Muscle of back (tissue), 11 donors: Measurements from ENCODE around the gene TADA2A. TPM values are rescaled to one million over a fixed set of nuclear protein-coding genes. Genes with fewer than 3 reads are reported as not detected.
"Not testable (repeated sequence)": the region's sequence is repeated elsewhere in the genome, so short reads cannot be mapped to it uniquely, and the experiment has no call there.

Source experiments
- DNase-seq, 3 donors: peaks; one replicate each; pipeline versions ENCODE4 v3.0.0 to v3.0.0-alpha.2; 2013
- polyA plus RNA-seq, 10 donors: library from polyadenylated mRNA; unstranded; fragments of 120-200 nt; gene quantifications; one replicate each; pipeline ENCODE4 v1.2.1, GENCODE V29; 2013; ENCODE audit not compliant: insufficient read length in 10 of 10

Gene TADA2A
- polyA plus RNA-seq, 10 donors: 16.2 to 24.0 (median 20.4) TPM

DNA sequence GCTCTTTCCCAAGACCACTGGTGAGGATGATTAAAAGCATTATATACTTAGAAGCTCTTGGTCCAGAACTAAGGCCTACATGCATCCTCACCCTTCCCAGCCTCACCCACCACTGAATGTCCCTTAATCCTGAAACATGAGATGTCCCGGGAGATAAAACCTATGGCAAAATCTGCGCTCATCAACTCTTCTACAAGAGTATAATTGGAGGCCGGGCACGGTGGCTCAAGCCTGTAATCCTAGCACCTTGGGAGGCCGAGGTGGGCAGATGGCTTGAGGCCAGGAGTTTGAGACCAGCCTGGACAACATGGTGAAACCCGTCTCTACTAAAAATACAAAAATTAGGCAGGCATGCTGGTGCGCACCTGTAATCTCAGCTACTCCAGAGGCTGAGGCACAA, 13.3 kb upstream of the TADA2A start:
- DNase-seq: no peak

- DNase-seq: no peak
Measured at GRCh38 chr17:37399265-37399803, 7.4 kb upstream of the TADA2A start.

- DNase-seq: no peak
Measured at GRCh38 chr17:37400505-37400904, 6.2 kb upstream of the TADA2A start.

DNA sequence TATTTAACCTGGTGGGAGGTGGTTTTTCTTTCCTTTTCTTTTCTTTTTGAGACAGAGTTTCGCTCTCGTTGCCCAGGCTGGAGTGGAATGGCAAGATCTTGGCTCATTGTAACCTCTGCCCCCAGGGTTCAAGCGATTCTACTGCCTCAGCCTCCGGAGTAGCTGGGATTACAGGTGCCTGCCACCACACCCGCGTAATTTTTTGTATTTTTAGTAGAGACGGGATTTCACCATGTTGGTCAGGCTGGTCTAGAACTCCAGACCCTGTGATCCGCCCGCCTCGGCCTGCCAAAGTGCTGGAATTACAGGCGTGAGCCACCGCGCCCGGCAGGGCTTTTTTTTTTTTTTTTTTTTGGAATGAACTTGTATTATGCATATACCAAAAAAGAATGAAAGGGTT, 1.2 kb upstream of the TADA2A start:
- DNase-seq: not testable (repeated sequence)

DNA sequence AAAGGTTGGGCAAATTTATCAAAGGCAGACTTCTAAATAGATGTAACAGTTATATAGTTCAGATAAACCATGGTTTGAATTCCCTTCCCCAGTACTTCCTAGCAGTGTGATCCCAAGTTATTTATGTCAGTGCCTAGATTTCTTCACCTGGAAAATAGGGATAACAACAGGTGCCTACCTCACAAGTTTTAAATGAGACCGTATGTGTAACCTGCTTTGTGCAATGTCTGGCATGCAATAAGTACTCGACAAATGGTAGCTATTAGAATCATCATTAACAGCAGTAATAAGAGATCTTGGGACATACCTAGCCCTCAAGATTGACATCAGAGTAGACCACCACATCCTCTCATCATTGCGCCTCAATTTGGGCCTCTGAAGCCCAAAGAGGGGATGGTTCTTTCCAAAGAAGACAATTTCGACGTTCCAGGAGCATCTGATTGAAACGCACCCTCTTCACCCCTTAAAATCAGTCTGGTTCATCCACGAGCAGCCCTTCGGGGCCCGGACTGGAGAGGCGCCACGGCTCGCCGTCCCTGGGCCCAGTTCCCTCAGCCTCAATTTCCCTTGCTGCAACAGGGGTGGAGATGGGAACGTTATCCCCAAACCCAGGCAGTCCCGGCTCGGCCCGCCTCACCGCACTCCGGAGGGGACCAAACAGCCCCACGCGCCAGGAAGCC, 591 bp upstream of the TADA2A start:
- no peak for DNase-seq

- not testable (repeated sequence) for DNase-seq
Measured at GRCh38 chr17:37408145-37408479, 1.4 kb downstream of the TADA2A start.

DNA sequence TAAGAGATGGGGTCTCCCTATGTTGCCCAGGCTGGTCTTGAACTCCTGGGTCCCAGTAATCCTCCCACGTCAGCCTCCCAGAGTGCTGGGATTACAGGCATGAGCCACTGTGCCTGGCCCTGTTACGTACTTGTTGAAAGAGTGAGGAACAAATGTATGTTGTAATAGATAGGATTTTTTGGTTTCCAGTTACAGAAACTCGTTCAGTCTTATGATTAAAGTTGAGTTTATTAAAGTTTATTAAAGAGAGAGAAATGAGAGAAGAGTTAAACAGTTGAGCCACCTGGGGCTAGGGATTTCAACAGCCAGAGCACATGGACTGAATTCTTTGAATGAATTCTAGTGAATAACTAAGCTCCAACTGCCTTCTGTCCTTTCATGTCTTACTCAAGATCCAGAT, 3.7 kb downstream of the TADA2A start:
- DNase-seq: no peak

GRCh38 chr17:37413875-37414519, 7.3 kb downstream of the TADA2A start:
- no peak for DNase-seq

GRCh38 chr17:37417852-37418251, 11.2 kb downstream of the TADA2A start:
- DNase-seq: no peak

DNA sequence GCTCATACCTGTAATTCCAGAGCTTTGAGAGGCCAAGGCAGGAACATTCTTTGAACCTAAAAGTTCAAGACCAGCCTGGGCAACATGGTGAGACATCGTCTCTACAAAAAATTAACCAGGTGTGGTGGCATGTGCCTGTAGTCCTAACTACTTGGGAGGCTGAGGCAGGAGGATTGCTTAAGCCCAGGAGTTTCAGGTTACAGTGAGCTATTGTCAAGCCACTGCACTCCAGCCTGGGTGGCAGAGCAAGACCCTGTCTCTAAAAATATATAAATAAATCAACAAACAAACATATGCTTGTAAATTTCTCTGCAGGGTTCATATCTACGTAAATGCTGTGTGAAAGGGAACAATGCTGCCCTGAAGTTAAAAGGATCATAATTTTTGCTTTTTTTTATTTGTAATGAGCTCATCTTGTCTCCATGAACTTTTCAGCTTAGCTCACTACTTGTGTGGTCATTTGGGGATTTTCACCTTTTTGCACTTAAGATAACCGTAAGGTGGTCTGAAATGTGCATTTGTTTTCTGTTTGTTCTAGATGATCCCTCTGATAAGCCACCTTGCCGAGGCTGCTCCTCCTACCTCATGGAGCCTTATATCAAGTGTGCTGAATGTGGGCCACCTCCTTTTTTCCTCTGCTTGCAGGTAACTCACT, 16.4 kb downstream of the TADA2A start:
- DNase-seq: no peak

DNA sequence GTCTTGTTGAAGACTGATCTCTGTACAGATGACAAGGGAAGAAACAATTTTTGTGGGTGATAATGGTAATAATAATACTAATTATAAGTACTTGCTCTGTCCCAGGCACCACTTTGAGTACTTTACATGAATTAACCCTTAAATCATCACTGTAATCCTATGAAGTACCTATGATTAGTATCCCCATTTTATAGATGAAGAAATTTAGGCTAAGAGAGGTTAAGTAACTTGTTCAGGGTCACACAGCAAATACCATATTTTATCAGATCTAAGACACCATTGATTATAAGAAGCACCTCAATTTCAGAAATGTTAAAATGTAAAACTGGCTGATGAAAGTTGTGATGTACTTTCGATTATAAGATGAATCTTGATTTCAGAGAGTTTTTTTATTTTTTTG, 18.6 kb downstream of the TADA2A start:
- DNase-seq: no peak

DNA sequence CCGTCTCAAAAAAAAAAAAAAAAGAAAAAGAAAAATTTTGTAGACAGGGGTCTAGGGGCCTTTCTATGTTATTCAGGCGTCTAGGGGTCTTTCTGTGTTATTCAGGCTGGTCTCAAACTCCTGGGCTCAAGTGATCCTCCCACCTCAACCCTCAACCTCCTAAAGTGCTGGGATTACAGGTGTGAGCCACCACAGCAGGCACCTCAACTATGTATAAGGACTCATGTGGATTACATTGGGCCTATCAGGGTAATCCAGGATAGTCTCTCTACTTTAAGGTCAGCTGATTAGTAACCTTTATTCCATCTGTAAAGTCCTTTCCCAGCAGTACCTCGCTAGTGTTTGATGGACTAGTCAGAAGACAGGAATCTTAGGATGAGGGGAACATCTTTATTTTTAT, 22.4 kb downstream of the TADA2A start:
- no peak for DNase-seq

GRCh38 chr17:37429453-37429852, 22.8 kb downstream of the TADA2A start:
- DNase-seq: no peak

DNA sequence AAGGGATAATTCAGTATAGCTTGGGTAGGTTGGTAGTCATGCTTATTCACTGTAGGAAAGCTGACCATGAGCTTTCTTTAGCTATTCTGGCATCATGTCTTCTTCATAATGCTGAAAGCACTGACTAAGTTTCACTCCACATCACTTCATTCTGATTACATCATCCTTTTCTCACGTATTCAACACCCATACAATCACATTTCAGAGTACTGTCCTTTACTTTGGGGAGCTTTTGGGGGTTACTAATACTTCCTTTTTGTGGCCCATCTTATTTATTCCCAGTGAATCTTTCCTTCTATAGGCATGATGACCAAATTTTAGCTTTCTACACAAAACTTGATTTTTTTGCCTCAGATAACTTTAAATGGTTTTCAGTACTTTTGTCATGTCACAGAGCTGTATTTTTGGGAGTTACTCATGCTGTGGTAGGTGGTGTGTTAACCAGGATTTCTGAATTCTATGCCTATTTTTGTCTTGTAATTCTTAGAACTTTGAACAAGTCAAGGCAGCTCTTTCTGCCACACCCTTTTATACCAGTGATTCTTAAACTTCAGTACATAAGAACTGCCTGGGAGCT, 23.5 kb downstream of the TADA2A start:
- DNase-seq: no peak

GRCh38 chr17:37432671-37433070, 26.0 kb downstream of the TADA2A start:
- no peak for DNase-seq

DNA sequence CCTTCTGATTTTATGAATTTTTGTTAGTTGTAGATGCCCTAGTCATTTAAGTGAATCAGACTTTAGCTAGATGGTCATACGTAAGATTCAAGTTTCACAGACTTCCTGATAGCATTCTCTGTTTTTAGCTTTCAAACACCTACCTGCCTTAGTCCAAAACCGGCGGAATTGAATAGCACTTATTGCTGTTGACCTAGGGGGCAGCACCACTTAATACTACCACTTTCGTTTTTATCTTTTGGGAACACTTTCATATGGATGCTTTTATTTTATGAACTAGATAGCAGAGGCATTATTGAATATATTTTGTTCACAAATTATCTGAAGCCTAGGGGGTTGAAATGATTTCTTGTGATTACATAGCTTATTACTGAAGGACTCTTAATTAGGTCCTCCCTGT, 31.5 kb downstream of the TADA2A start:
- DNase-seq: no peak

DNA sequence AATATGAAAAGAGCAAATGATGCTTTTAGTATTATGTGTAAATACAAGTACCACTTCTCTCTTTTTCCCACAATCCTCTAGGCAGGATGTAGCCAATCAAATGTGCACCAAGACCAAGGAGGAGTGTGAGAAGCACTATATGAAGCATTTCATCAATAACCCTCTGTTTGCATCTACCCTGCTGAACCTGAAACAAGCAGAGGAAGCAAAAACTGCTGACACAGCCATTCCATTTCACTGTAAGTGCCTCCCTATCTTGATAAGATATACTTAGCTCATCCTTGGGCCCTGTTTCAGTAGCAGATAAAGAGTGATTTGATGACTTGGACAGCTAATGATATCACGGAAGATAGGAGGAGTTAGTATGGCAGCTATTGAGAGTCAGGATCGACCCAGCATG, 33.7 kb downstream of the TADA2A start:
- no peak for DNase-seq

DNA sequence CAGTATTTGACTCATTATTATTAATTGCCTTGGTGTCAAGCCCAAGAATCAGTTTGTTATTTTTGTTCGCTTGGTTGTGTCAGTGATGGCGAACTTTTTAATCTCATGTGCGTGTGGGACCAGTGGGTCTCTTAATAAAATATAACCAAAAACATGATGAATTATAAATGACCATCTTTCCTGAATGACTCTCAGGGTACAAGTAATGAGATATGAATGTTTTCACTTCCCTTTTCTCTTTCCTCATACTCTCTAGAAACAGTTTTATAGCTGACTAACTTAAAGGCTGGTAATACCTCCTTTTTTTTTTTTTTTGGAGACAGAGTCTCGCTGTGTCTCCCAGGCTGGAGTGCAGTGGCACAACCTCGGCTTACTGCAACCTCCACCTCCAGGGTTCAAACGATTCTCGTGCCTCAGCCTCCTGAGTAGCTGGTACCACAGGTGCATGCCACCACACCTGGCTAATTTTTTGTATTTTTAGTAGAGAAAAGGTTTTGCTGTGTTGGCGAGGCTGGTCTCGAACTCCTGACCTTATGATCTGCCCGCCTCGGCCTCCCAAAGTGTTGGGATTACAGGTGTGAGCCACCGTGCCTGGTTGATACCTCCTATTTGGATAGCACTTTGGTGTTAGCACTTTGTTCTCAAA, 34.8 kb downstream of the TADA2A start:
- DNase-seq: not testable (repeated sequence)

DNA sequence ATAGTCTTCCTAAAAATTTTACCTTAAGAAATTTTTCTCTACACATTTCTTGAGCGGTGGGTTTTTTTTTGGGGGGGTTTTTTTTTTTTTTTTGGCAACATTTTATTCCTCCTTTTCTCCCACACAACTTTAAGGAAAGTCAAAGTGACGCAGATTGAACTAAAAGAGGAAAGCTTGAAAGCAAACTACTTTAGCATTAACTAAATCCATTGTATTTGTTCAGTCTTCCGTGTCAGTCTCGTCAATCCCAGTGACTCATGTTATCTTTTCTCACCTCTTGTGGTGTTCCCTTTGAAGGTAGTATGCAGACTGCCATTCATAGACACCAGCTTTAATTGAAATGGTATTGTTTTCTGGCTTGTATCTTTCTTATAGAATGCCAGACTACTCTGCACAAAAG, 39.3 kb downstream of the TADA2A start:
- no peak for DNase-seq

DNA sequence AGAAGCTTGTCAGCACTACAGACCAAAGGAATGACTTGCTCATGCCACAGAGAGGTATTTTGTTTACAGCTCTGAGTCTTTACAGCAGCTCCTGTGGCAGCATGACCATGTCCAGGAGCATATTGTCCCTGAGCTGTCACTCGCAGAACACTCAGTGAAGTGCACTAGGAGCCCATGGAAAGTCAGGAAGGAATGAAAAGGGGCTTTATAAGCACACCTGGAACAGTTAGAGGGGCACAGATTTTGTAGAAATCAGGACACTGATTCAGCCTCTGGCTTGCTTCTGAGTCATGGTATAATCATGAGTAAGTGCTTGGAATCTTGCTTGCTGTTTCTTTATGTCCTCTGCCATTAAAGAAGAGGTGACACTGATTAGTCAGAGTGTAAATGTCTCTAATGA, 41.0 kb downstream of the TADA2A start:
- DNase-seq: no peak

GRCh38 chr17:37450112-37450511, 43.4 kb downstream of the TADA2A start:
- DNase-seq: no peak

DNA sequence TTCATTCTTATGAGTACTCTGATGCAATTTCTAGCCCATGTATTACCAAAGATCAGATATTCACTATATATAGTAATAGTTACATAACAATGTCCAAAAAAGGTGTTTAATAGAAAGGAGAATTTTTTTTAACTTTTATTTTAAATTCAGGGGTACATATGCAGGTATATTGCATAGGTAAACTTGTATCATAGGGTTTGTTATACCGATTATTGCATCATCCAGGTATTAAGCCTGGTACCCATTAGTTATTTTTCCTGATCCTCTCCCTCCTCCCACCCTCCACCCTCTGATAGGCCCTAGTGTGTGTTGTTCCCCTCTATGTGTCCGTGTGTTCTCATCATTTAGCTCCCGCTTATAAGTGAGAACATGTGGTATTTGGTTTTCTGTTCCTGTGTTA, 51.1 kb downstream of the TADA2A start:
- DNase-seq: not testable (repeated sequence)
